GM19468 (cell line): ENCODE results near the gene RSPH9.

Experiments used
- ATAC-seq: cut with Tn5 transposase; IDR thresholded peaks from one replicate; pipeline ENCODE4 v1.9.1; 2021; ENCODE audit warnings: mild to moderate bottlenecking, moderate library complexity, moderate number of reproducible peaks; ENCODE audit not compliant: unreplicated experiment; ENCODE audit errors: extremely low read depth

The RSPH9 gene, protein sequence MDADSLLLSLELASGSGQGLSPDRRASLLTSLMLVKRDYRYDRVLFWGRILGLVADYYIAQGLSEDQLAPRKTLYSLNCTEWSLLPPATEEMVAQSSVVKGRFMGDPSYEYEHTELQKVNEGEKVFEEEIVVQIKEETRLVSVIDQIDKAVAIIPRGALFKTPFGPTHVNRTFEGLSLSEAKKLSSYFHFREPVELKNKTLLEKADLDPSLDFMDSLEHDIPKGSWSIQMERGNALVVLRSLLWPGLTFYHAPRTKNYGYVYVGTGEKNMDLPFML

DNA sequence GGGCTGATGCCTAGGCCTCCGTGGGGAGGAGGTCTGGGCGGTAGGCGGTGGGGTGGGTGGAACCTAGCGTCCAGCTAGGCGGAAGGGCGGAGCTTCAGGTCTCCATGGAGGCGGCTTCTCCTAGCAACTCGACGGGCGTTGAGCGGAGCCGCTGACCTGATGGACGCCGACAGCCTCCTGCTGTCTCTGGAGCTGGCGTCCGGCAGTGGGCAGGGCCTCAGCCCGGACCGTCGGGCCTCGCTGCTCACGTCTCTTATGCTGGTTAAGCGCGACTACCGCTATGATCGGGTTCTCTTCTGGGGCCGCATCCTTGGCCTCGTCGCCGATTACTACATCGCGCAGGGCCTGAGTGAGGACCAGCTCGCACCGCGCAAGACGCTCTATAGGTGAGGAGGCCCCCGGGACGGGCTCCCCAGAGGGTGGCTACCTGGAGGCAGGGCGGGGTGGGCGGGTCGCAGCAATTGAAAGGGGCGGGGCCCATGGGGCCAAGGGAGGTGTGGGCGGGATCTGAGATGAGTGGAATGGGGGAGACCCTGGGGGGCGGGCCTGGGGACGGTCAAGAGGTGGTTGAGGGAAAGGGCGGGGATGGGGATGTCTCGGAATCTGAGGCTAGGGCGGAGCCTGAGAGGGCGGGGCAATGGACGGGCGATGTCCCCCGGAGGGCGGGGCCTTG, at the start of gene RSPH9:
Gene RSPH9, plus strand, starts transcription at position 97 of the 673 bp plus-strand sequence. Its CDS starts 63 bp downstream, at position 160.
- no peak for ATAC-seq

DNA sequence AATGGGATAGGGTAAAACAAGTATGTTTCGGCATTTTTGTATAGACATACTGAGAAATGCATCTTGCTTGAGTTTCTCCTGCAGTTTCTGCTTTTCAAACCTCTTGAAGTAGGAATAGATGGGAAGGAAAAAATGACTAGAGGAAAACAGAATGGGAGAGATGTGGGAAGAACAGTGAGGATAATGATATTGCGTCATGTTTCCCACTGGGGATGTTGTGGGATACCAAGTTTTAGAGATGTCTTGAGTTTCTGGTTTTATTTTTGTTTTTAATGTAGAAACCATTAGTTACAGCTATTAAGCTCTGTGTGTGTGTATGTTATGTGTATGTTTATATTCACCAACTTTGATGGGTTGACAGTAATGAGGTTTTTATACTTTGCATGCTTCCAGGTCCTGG, 44.2 kb upstream of the RSPH9 start:
- no peak for ATAC-seq

DNA sequence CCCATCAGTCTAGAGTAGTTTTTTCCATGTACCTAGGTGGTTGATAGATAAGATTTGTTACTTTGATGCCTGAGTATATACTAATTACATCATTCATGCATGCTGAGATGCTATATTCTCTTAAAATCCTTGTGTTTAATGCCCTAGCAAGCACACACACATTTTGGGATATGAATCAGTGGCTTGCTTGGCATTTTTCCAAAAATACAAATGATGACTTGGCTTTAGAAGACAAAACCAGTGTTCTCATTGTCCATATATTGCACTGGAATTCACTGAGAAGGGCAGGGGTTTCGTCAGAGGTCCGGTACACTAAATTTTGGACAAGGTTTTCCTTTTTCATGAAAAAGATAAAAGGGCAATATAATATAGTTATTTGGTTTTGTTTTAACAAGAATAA, 40.7 kb upstream of the RSPH9 start:
- ATAC-seq = no peak

DNA sequence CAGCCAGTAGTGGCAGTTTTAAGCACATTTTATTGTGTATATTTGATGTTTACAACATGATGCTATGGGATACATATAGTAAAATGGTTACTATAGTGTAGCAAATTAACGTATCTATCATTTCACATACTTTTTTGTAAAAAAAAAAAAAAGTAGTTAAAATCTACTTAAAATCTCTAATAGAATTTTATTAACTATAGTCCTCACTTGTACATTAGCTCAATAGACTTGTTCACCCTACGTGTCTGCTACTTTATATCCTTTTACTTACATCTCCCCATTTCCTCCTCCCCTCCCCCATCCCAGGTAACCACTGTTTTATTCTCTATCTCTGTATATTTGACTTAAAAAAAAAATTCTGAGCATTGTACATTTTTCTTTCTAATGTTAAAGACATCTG, 38.8 kb upstream of the RSPH9 start:
- ATAC-seq = no peak

DNA sequence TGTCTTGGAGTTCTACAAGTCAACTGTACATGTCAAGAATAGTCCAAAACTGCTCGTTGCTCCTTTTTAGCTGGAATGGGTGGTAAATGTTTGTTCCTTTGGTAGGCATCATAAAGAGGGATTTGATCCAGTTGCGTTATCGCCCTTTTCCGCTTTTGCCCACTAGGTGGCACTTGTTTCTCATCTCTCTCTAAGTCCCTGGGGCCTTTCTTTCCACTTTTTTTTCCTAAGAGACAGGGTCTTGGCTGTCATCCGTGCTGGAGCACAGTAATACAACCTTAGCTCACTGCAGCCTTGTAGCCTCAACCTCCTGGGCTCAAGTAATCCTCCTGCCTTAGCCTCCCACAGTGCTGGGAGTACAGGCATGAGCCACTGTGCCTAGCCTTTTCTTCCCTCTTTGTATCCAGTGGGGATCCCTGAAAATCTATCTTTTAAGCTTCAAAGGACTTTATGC, 36.5 kb upstream of the RSPH9 start:
- ATAC-seq = no peak

DNA sequence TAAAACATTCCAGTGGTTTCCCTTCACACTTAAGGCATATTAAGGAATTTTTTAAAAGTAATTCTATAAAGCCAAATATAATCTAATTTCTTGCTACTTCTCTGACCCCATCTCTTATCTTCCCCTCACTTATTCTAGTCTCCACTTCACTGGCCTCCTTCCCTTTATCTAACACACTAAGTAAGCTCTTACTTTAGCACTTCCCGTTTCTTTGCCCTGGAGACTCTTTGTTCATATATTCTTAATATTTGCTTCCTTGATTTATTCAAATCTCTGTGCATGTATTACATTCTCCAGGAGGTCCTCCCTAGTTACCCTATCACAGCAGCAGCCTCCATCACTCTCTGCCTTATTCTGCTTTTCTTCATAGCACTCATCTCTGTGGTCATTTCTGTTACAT, 36.0 kb upstream of the RSPH9 start:
- ATAC-seq = no peak

DNA sequence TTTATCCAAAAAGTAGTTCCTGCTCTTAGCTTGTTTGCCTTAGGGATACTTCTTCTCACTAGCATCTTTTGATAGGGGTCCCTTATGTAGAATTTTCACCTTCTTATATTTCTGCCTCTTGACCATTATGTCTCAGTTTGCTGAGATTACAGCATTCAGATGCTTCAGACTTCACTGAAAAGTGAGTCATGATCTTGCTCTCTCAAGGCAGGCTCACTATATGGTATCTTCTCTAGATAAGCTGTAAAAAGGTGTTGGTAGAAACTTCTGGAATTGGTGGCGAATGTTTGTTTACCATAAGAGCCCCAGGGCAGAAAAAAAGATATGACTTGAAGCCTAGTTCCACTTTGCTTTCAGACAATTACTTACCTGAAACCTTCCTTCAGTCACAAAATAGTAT, 35.4 kb upstream of the RSPH9 start:
- no peak for ATAC-seq

DNA sequence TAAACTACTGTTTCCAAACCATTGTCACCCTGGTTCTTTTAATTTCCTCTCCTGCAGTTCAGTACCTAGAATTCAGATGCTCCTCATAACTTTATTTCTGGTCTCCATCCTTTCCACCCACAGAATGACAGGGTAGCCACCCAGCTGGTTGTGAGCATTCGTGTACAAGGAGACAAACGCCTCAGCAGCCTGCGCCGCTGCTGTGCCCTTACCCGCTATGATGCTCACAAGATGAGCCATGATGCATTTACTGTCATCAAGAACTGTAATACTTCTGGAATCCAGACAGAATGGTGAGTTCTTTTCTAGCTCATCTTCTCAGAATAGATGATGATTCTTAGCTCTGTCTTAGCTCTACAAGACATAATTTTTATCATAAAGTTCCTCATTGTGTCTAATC, 34.4 kb upstream of the RSPH9 start:
- ATAC-seq = no peak

DNA sequence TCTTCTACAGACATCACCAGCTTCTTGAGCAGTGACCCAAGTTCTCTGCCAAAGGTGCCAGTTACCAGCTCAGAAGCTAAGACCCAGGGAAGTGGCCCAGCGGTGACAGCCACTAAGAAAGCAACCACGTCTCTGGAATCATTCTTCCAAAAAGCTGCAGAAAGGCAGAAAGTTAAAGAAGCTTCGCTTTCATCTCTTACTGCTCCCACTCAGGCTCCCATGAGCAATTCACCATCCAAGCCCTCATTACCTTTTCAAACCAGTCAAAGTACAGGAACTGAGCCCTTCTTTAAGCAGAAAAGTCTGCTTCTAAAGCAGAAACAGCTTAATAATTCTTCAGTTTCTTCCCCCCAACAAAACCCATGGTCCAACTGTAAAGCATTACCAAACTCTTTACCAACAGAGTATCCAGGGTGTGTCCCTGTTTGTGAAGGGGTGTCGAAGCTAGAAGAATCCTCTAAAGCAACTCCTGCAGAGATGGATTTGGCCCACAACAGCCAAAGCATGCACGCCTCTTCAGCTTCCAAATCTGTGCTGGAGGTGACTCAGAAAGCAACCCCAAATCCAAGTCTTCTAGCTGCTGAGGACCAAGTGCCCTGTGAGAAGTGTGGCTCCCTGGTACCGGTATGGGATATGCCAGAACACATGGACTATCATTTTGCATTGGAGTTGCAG, 31.0 kb upstream of the RSPH9 start:
- no peak for ATAC-seq

DNA sequence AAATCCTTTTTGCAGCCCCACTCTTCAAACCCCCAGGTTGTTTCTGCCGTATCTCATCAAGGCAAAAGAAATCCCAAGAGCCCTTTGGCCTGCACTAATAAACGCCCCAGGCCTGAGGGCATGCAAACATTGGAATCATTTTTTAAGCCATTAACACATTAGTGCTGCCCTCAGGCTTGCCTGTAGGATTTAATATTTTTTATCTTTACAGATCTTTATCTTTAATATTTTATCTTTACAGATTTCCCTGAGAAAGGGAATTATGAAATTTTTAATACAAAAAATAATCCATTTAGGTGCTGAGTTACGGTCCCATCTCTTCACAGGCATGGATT, 30.5 kb upstream of the RSPH9 start:
- ATAC-seq = no peak

DNA sequence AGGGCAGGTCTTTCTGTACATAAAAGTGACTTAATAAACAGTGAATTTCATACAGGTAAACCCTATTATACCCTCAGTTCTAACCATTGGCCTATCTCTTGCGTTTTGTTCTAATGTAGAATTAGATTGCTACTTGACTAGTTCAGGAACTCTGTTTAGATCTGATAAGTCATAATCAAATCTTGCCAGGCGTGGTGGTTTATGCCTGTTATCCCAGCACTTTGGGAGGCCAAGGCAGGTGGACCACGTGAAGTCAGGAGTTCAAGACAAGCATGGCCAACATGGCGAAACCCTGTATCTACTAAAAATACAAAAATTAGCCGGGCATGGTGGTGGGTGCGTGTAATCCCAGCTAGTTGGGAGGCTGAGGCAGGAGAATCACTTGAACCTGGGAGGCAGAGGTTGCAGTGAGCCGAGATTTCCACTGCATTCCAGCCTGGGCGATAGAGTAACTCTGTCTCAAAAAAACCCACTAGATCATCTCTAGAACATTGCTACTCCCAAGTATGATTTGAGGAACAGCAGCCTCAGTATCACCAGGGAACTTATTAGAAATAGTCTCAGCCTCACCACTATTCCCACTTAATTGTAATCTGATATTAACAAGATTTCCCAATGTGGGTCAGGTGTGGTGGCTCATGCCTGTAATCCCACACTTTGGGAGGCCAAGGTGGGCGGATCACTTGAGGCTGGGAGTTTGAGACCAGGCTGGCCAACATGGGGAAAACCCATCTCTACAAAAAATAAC, 27.9 kb upstream of the RSPH9 start:
- ATAC-seq = no peak

DNA sequence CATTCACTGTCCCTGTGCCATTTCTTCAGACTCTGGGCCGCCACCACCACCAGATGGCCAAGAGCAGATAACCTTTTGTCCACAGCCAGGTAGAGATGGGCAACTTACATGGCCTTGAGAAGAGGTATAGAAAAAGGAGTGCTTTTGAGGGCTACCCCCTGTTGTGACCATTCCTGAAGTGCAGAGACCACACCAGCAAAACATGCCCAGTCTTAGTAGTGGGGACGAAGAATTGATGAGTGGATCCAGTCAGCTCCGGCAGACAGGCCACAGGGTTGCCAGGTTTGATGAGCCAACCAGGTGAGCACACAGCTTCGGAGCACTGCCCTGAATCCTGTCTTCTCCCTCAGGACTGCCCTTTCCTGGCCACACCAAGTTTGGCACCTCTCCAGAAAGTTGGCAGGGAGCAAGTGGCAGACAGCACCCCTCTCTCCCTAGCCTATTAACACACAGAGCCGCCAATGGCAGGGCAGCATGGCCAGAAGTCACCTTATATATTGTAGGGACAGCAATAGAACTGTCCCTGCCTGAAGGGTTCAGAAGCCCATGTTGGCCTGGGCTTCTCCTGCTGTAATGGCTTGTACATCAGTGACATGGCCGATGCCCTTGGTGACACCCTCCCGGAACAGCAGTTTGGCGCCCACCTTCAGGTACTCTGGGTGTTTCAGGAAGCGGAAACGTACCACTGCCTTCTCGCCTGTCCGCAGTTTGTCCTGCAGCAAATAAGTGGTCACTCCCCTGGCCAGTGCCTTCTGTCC, 23.6 kb upstream of the RSPH9 start:
- no peak for ATAC-seq

DNA sequence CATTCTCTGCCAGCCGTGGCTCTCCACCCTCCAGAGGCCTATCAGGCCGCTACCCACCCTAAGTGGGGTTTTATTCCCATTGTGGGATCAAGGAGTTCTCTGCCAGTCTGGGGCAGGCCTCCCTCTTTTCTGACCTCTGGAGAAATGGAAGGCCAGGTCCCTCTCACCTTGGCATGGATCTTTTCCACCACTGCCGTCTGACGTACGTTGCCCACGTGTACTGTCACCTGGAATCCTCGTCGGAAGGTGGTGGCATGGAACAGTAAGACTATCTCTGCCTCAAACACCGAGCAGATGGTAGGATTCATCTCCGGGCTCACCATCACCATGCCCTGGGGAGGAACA, 23.0 kb upstream of the RSPH9 start:
- ATAC-seq = no peak

DNA sequence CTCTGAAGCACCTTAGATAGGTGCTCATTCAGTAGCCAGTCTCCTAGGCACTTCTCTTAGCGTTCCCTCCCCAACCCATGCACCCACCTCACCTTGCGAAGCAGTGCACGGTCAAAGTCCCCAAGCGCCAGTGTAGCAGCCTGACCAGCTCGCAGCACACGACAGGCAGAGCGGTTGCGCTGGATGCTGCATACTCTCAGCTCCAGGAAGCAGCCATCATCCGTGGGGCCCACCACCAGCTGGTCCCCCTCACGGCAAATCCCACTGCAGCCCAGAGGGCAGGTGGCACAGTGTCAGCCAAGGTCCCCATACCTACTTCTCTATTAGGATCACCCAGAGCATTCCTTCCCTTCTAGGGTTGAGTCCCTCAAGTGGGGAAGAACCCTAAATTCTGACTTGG, 22.3 kb upstream of the RSPH9 start:
- no peak for ATAC-seq

DNA sequence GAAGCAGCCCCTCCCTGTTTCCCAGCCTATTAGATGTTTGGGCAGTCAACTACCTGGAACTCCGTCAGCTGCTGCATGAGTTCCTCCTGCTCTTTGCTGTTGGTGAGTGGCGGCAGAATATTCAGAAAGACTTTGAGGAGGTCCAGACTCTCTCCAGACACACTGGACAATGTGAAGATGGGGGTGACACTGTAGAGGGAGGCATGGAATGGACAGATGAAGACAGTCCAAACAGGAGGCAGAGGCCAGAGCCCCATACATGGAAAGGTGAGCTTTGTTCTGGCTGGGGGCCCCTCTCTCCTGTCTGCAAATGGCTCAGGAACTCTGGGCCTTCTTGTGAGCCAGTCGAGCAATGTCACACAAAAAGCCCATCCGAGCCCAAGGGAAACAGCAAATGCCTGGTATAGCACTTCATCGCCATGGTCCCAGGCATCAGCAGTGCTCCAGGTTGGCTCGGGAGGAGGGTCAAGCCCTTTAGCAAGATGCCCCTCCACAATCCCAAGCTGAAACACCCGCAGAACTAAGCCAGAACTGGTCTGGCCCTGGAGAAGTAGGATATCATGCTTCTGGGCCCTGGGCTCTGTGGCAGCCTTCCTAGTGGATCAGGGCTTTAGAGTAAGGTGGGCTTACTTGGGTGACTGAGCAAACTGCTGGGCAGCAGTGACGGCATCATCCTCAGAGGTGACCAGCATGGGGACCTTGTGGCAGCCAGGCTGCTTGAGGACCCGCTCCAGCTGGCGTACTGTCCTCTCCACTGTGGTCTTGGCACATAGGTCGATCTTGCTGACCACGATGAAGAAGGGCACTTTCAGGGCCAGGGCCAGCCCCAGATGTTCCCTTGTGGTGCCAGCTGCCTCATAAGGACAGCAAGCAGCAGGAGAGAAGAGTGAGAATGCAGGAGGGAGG, 20.7 kb upstream of the RSPH9 start:
- ATAC-seq = no peak

DNA sequence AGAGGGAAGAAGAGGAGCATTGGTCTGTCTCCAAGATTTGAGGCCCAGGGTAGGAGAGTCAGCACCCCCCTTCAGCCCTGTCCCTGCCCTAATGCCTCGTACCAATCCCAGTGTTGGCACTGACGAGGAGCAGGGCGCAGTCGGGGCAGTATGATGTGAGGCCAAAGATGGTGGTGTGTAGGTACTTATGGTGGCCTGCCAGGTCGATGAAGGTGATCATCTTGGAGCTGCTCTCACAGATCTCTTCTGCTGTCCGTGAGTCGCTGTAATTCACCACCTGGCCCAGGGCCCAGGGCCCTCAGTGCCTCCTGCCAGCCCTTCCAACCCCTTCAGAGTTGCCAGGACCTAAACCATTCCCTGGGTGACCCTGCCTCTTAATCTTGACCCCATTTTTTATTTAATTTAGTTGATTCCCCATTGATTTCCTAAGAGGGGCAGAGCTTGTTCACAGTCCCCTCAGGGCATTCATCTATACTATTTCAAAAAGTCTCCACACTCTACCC, 20.0 kb upstream of the RSPH9 start:
- ATAC-seq = no peak

DNA sequence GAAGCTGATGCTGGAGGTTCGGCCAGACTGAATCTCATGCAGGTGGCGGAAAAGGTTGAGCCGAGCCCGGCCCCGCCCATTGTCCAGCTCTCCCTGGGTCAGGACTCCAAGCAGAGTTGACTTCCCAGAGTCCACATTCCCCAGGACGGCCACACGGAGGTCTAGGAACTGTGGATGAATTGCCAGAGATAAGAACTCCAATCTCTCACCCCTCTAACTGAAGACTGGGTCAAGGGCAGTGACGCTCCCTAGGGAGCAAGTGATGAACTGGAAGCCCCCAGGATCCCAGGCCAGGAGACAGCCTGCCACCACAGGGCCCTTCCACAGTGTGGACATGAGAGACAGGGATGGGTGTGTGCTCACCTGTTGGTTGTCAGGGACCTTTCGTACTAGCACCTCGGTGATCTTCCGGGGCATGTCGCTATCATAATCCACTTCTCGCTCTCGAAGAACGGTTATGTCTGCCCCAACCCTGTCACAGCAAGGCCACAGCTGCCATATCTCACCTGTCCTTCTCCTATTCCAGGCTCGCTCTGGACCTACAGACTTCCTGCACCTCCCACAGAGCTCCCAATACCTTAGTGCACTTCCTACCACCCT, 19.3 kb upstream of the RSPH9 start:
- ATAC-seq = no peak

DNA sequence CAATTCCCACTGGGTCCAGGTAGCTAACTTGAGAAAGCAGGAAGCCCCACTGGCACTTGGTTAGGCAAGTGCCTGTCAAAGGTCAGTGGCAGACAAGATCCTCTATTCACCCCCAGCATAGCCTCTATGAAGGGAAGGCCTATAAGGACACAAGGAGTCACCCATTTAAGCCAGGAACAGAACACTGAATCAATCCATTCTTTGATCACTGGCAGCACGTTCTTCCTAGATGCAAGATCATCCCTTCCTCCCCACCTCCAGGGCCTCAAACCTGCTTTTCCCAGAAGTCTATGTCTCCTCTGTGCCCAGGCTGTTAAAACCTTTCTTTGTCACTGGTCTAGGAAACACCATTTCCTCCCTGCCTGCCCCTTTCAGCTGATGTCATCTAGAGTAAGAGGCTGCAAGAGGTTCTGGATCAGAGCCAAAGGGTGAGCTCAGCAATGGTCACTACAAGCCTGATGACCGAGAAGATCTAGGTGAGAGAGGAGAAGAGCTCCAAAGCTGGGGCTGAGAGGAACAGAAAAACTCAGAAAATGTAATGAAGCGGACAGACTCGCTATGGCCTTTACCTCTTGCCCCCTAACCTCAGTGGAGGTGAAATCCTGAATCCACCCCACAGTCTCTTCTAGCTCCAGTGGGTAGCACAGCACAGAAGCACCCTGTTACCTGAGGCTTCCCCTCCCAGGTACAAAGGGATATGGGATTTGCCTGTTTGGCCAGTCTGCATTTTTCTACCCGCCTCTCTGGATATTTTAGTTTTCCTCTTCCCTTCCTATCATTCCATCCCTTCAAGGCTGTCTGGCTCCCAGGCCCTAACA, 17.6 kb upstream of the RSPH9 start:
- ATAC-seq = no peak
